Measurements from ENCODE around the gene SYNGR2.

The SYNGR2 gene

DNA sequence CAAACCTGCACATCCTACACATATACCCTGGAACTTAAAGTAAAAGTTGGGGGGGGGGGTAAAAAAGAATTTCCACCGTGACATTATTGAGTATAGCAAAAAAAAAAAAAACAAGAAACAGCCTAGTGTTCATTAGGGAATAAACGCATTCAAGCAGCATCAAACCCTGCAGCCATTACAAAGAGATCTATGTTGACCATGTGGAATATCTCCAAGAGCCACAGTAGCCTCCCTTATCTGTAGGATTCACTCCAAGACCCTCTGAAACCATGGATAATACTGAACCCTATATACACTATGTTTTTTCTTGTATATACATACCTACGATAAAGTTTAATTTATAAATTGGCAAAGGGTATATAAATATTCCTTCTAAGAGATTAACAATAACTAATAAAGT, 40.1 kb downstream of the SYNGR2 start:
- DNase-seq, result no peak

DNA sequence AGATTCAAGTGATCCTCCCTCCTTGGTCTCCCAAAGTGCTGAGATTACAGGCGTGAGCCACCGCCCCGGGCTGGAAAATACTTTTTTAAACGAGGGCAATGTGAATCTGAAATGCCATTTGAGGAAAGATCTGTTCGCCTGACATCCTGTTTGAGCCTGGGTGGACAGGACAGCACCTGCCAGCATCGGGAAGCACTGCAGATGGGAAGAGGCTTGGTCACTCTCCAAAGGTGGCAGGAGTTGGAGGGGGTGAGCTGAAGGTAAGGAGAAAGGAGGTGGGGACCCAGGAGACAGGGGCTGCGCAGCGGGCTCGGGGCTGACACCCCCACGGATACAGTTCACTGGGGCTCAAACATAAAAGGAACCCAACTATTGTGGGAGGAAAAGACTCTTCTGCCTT, 41.7 kb downstream of the SYNGR2 start:
- no peak for DNase-seq

DNA sequence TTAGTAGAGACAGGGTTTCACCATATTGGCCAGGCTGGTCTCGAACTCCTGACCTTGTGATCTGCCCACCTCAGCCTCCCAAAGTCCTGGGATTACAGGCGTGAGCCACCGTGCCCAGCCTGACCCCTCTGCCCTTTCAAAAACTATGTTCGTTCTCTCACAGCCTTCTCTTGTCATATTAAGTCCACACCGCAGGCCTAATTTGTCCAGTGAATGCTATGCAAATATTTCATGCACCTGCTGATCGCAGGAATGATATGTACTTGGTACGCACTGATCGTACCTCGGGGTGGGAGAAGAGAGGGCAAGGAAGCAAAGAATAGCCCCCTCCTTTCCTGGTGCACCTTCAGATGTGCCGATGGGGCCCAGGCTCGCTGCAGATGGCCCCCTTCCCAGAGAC, 42.7 kb downstream of the SYNGR2 start:
- no peak for DNase-seq

DNA sequence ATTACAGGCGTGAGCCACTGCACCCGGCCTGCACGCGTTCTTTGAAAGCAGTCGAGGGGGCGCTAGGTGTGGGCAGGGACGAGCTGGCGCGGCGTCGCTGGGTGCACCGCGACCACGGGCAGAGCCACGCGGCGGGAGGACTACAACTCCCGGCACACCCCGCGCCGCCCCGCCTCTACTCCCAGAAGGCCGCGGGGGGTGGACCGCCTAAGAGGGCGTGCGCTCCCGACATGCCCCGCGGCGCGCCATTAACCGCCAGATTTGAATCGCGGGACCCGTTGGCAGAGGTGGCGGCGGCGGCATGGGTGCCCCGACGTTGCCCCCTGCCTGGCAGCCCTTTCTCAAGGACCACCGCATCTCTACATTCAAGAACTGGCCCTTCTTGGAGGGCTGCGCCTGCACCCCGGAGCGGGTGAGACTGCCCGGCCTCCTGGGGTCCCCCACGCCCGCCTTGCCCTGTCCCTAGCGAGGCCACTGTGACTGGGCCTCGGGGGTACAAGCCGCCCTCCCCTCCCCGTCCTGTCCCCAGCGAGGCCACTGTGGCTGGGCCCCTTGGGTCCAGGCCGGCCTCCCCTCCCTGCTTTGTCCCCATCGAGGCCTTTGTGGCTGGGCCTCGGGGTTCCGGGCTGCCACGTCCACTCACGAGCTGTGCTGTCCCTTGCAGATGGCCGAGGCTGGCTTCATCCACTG, 45.8 kb downstream of the SYNGR2 start, which contains the start of gene BIRC5:
Gene BIRC5, plus strand, starts transcription at position 238 of the 690 bp plus-strand sequence. Its CDS starts 64 bp downstream, at position 302.
- DNase-seq, result peak; percentile 38

DNA sequence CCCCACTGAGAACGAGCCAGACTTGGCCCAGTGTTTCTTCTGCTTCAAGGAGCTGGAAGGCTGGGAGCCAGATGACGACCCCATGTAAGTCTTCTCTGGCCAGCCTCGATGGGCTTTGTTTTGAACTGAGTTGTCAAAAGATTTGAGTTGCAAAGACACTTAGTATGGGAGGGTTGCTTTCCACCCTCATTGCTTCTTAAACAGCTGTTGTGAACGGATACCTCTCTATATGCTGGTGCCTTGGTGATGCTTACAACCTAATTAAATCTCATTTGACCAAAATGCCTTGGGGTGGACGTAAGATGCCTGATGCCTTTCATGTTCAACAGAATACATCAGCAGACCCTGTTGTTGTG, 46.3 kb downstream of the SYNGR2 start:
- no peak for DNase-seq

GRCh38 chr17:78219396-78220150, 51.2 kb downstream of the SYNGR2 start:
- DNase-seq, result no peak
